CD14-positive monocyte (primary cell): ENCODE results near the gene GNB5. TPM values are rescaled to one million over a fixed set of nuclear protein-coding genes. Genes with fewer than 3 reads are reported as not detected.

Source experiments
- DNase-seq, 3 donors: peaks; one replicate each; pipeline ENCODE4 v3.0.0-alpha.2; 2011 to 2022
- H2AFZ ChIP-seq: 2 replicates; pipeline ENCODE4 v1.6.0; 2012; ENCODE audit warnings: mild to moderate bottlenecking, low read depth, low read length, inconsistent platforms; ENCODE audit not compliant: insufficient read depth, poor library complexity, severe bottlenecking
- H3K27ac ChIP-seq, 2 donors: 1 replicate in 1 of 2; 2 replicates in 1 of 2; pipeline ENCODE4 v1.5.1; 2012 to 2013; ENCODE audit warnings: low read length in 2 of 2, control low read depth in 1 of 2, inconsistent platforms in 1 of 2, low read depth in 1 of 2, mild to moderate bottlenecking in 1 of 2
- H3K27me3 ChIP-seq, 2 donors: one replicate each; pipeline versions ENCODE4 v1.6.0 to v1.6.1; 2011 to 2013; ENCODE audit warnings: low read length in 2 of 2; ENCODE audit not compliant: control insufficient read depth in 2 of 2, insufficient read depth in 2 of 2
- H3K36me3 ChIP-seq, 2 donors: replicated peaks in 1 of 2; 1 replicate in 1 of 2; 2 replicates in 1 of 2; pipeline versions ENCODE4 v1.5.1 to v1.6.1; 2012 to 2013; ENCODE audit warnings: low read length in 2 of 2, control low read depth in 1 of 2, inconsistent platforms in 1 of 2, mild to moderate bottlenecking in 1 of 2; ENCODE audit not compliant: insufficient read depth in 2 of 2, control insufficient read depth in 1 of 2
- H3K4me1 ChIP-seq, 2 donors: 1 replicate in 1 of 2; 2 replicates in 1 of 2; pipeline versions ENCODE4 v1.5.1 to v1.6.1; 2012 to 2013; ENCODE audit warnings: low read length in 2 of 2, control low read depth in 1 of 2, inconsistent platforms in 1 of 2, mild to moderate bottlenecking in 1 of 2, moderate library complexity in 1 of 2; ENCODE audit not compliant: insufficient read depth in 2 of 2, control insufficient read depth in 1 of 2
- H3K4me2 ChIP-seq: replicated peaks from 2 replicates; pipeline ENCODE3; 2012; ENCODE audit warnings: low read length, moderate library complexity, mild to moderate bottlenecking; ENCODE audit not compliant: poor library complexity, severe bottlenecking; ENCODE audit errors: extremely low read depth
- H3K4me3 ChIP-seq, 3 experiments: fragments of 200-600 bp in 1 of 3; sonication (generic) in 1 of 3; replicated peaks in 1 of 3; 1 replicate in 2 of 3; 2 replicates in 1 of 3; pipeline ENCODE4 v1.5.1; 2011 to 2013; ENCODE audit warnings: low read length in 3 of 3, mild to moderate bottlenecking in 3 of 3, control low read depth in 2 of 3, low read depth in 2 of 3, inconsistent platforms in 1 of 3, moderate library complexity in 1 of 3
- H3K79me2 ChIP-seq: 2 replicates; pipeline ENCODE4 v1.6.0; 2012; ENCODE audit warnings: mild to moderate bottlenecking, control low read depth, inconsistent platforms, low read length, moderate library complexity; ENCODE audit not compliant: insufficient read depth
- H3K9ac ChIP-seq: 2 replicates; pipeline ENCODE4 v1.6.0; 2017; ENCODE audit warnings: low read length, mild to moderate bottlenecking; ENCODE audit not compliant: insufficient read depth, poor library complexity, severe bottlenecking
- H3K9me3 ChIP-seq, 2 donors: replicated peaks in 1 of 2; 1 replicate in 1 of 2; 2 replicates in 1 of 2; pipeline versions ENCODE4 v1.5.1 to v1.6.1; 2012 to 2013; ENCODE audit warnings: low read length in 2 of 2, control low read depth in 1 of 2; ENCODE audit not compliant: control insufficient read depth in 1 of 2, insufficient read depth in 1 of 2
- H4K20me1 ChIP-seq: 2 replicates; pipeline ENCODE4 v1.6.0; 2012; ENCODE audit warnings: mild to moderate bottlenecking, low read length, control low read depth, moderate library complexity; ENCODE audit not compliant: insufficient read depth
- H3K27ac Mint-ChIP-seq, 7 donors: one replicate each; pipeline ENCODE4 v1.8.0; 2020; ENCODE audit warnings: mild to moderate bottlenecking in 7 of 7, mixed read lengths in 7 of 7, moderate library complexity in 6 of 7, inconsistent platforms in 2 of 7
- H3K27me3 Mint-ChIP-seq, 3 donors: one replicate each; pipeline ENCODE4 v1.8.0; 2021 to 2022; ENCODE audit warnings: low read depth in 3 of 3, mild to moderate bottlenecking in 3 of 3, mixed read lengths in 3 of 3, moderate library complexity in 3 of 3, inconsistent platforms in 1 of 3
- H3K36me3 Mint-ChIP-seq, 2 donors: one replicate each; pipeline ENCODE4 v1.8.0; 2020; ENCODE audit warnings: mixed read lengths in 2 of 2, inconsistent platforms in 1 of 2, mild to moderate bottlenecking in 1 of 2
- H3K4me1 Mint-ChIP-seq: one replicate; pipeline ENCODE4 v1.8.0; 2020; ENCODE audit warnings: mild to moderate bottlenecking, mixed read lengths
- H3K4me3 Mint-ChIP-seq, 2 donors: one replicate each; pipeline ENCODE4 v1.8.0; 2020; ENCODE audit warnings: mild to moderate bottlenecking in 2 of 2, mixed read lengths in 2 of 2, moderate library complexity in 1 of 2
- H3K9me3 Mint-ChIP-seq, 7 donors: one replicate each; pipeline ENCODE4 v1.8.0; 2020 to 2022; ENCODE audit warnings: mixed read lengths in 7 of 7, mild to moderate bottlenecking in 6 of 7, moderate library complexity in 6 of 7, inconsistent platforms in 2 of 7
- CTCF ChIP-seq: fragments of 200-600 bp; IDR thresholded peaks from one replicate; pipeline ENCODE4 v1.8.0; 2022; ENCODE audit warnings: antibody characterized with exemption, mild to moderate bottlenecking
- WGBS: methylation state at CpG from one replicate; pipeline ENCODE4 v1.1.5; 2013; ENCODE audit warnings: missing lambda C conversion rate; ENCODE audit not compliant: insufficient coverage; 5-methylcytosine and 5-hydroxymethylcytosine counted together
- intact Hi-C, 2 donors: fragments of 100-400 bp; cut with micrococcal nuclease; formaldehyde crosslinking; loops; one replicate each; pipeline versions ENCODE4 v1.15.0 to v1.15.1; 2023
- polyA plus RNA-seq, 3 donors: library from polyadenylated mRNA; depleted of rRNA in 1 of 3; unstranded in 2 of 3; stranded (reverse) in 1 of 3; fragments of 300-500 nt in 2 of 3; fragments of >200 nt in 1 of 3; fragmentation: Illumina TruSeq in 2 of 3; gene quantifications; 1 replicate in 2 of 3; 2 replicates in 1 of 3; pipeline ENCODE4 v1.2.3, GENCODE V29; 2012 to 2021

The GNB5 gene
- polyA plus RNA-seq, 3 donors, result 3.1 to 5.4 (median 4.3) TPM

- Histone ChIP-seq H2AFZ (no peak overlapping the region), H3K27ac (no peak overlapping the region), H3K9me3 (no peaks in the 10 kb centered on the region), H3K4me1 (peaks cover 15 to 21% of the 10 kb centered on the region in 2 donors), H4K20me1 (no peaks in the 10 kb centered on the region), H3K79me2 (no peaks in the 10 kb centered on the region), H3K4me2 (no peak overlapping the region), H3K9ac (no peak overlapping the region), H3K4me3 (no peak overlapping the region), H3K27me3 (no peaks in the 10 kb centered on the region), H3K36me3 (no peaks in the 10 kb centered on the region)
- WGBS, result 62% methylated on average over 5 of the region's 8 CpGs
- H3K36me3 Mint-ChIP-seq, result no peaks in the 10 kb centered on the region
- no peak for TF ChIP-seq CTCF
- peaks cover 21% of the 10 kb centered on the region for H3K4me1 Mint-ChIP-seq
- peaks cover 0 to 2% (median 0%) of the 10 kb centered on the region in 3 donors for H3K27me3 Mint-ChIP-seq
- intact Hi-C loops, result loop anchor here in 1 of 2 donors (5.0 kb wide), 1 partner anchor 342 kb away; no protein-coding TSS in a partner anchor
- no peak overlapping the region for H3K4me3 Mint-ChIP-seq
- DNase-seq, result no peak
- peaks cover 0 to 2% (median 0%) of the 10 kb centered on the region in 7 donors for H3K9me3 Mint-ChIP-seq
- H3K27ac Mint-ChIP-seq, result no peak overlapping the region
These were observed 37.7 kb upstream of the GNB5 start for GRCh38 chr15:52228921-52229320.

GRCh38 chr15:52227456-52227855 lies 36.3 kb upstream of the GNB5 start:
- Histone ChIP-seq H3K36me3 (no peaks in the 10 kb centered on the region), H3K4me2 (no peak overlapping the region), H3K4me3 (no peak overlapping the region), H3K9ac (no peak overlapping the region), H3K4me1 (peaks cover 9 to 14% of the 10 kb centered on the region in 2 donors), H3K27me3 (no peaks in the 10 kb centered on the region), H3K27ac (no peak overlapping the region), H3K79me2 (no peaks in the 10 kb centered on the region), H4K20me1 (no peaks in the 10 kb centered on the region), H2AFZ (no peak overlapping the region), H3K9me3 (no peaks in the 10 kb centered on the region)
- DNase-seq, result peak; percentile 67 to 80 (median 75)
- peaks cover 0 to 2% (median 0%) of the 10 kb centered on the region in 7 donors for H3K9me3 Mint-ChIP-seq
- peak overlapping the region in 1 of 7 donors; percentile 65 for H3K27ac Mint-ChIP-seq
- WGBS, result 72% methylated on average over 3 of the region's 5 CpGs
- intact Hi-C loops, result loop anchor here in 1 of 2 donors (5.0 kb wide), 1 partner anchor 340 kb away; no protein-coding TSS in a partner anchor
- H3K36me3 Mint-ChIP-seq, result no peaks in the 10 kb centered on the region
- H3K27me3 Mint-ChIP-seq, result peaks cover 0 to 2% (median 0%) of the 10 kb centered on the region in 3 donors
- H3K4me1 Mint-ChIP-seq, result peaks cover 13% of the 10 kb centered on the region
- TF ChIP-seq CTCF, result peak; percentile 84
- H3K4me3 Mint-ChIP-seq, result no peak overlapping the region
